Measurements from ENCODE around the gene LETM1. TPM values are rescaled to one million over a fixed set of nuclear protein-coding genes. Genes with fewer than 3 reads are reported as not detected.

Gene LETM1
- total RNA-seq, 1 experiment from 2014 or later = 63.9 TPM

DNA sequence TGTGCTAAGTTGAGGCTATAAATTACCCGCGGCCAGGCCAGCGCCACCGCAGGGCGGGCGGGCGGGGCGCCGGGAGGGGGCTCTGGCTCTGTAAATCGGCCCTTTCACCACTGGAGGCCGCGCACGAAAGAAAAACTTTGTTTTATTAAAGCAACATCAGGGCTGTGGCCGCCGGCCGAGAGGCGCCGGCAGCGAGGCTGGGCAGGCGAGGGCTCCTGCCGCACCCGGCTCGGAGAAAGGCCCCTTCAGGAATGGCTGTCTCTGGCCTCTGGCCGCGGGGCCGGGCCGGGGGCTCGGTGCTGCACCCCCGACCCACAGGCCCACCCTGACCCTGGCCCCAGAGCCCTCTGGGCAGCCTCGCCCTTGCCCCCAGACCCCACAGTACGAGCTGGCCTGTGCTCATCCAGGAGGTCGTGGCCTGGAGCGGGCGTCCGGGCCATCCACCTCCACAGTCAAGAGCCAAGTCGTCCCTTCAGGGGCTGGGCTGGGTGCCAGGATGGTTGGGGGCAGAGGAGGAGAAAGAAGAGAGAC, 92.3 kb downstream of the LETM1 start:
- CTCF ChIA-PET = interaction anchor here (1.0 kb wide), 1 partner anchor 15 kb away, joined by 3 read pairs; no protein-coding TSS in a partner anchor
- TF ChIP-seq CTCF (IDR thresholded peaks at IDR 0.05; ENCODE audit: insufficient read depth in 1 of 2, low read depth in 1 of 2, low read length in 1 of 2, severe bottlenecking in 1 of 2, unreplicated experiment in 1 of 2) = no peak
- no peaks in the 10 kb centered on the region for H3K9me3 ChIP-seq
- Mint-ChIP-seq H3K36me3 (ENCODE audit: insufficient read depth, unreplicated experiment) (peaks cover 5% of the 10 kb centered on the region), H3K27me3 (ENCODE audit: insufficient read depth, unreplicated experiment) (no peaks in the 10 kb centered on the region), H3K4me3 (ENCODE audit: unreplicated experiment) (no peak overlapping the region), H3K27ac (ENCODE audit: unreplicated experiment) (no peak overlapping the region), H3K9me3 (ENCODE audit: unreplicated experiment) (no peaks in the 10 kb centered on the region), H3K4me1 (ENCODE audit: low read depth, unreplicated experiment) (peaks cover 10% of the 10 kb centered on the region)
- no TSS peak for BruUV-seq (replicated peaks)
- H3K4me1 ChIP-seq = peaks cover 31% of the 10 kb centered on the region
- intact Hi-C loops (cut with micrococcal nuclease; ENCODE audit: unreplicated experiment) = no loop called here
- DNase-seq = no peak
- H3K27me3 ChIP-seq (replicated peaks; ENCODE audit: control insufficient read depth, insufficient read depth, low read length) = no peaks in the 10 kb centered on the region
- no peaks in the 10 kb centered on the region for H3K36me3 ChIP-seq (ENCODE audit: control insufficient read depth, insufficient read depth, low read length)
- H3K4me3 ChIP-seq (ENCODE audit: low read depth, low read length) = no peak overlapping the region
- POLR2A ChIA-PET = interaction anchor here (0.6 kb wide), 1 partner anchor 91 kb away, joined by 3 read pairs; no protein-coding TSS in a partner anchor

DNA sequence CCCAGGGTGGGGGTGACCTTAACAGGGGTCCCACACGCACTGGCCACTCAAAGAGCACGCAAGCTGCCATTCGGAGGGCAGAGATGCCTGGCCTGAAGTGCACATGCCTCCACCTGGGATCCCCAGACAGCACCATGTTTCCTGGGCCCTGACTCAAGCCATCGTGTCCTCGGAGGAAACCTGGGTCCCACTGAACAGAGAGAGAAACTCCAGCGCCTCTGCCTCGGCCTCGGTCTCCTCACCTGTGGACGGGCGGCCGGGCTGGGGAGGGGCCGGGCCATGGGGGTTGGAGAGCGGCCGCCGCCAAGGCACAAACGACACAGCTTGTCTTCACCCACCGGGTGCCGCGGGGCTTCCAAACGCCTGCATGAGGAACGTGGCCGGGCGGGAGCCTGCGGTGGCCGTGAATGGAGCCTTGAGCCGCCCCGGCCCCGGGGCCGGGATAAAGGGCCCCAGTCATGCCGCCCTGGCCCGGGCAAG, 92.8 kb downstream of the LETM1 start:
- H3K4me3 ChIP-seq (ENCODE audit: low read depth, low read length) = no peak overlapping the region
- intact Hi-C loops (cut with micrococcal nuclease; ENCODE audit: unreplicated experiment) = no loop called here
- no peaks in the 10 kb centered on the region for H3K36me3 ChIP-seq (ENCODE audit: control insufficient read depth, insufficient read depth, low read length)
- no peaks in the 10 kb centered on the region for H3K27me3 ChIP-seq (replicated peaks; ENCODE audit: control insufficient read depth, insufficient read depth, low read length)
- CTCF ChIA-PET = no interaction called here
- Mint-ChIP-seq H3K27ac (ENCODE audit: unreplicated experiment) (no peak overlapping the region), H3K27me3 (ENCODE audit: insufficient read depth, unreplicated experiment) (no peaks in the 10 kb centered on the region), H3K9me3 (ENCODE audit: unreplicated experiment) (no peaks in the 10 kb centered on the region), H3K4me1 (ENCODE audit: low read depth, unreplicated experiment) (peaks cover 6% of the 10 kb centered on the region), H3K36me3 (ENCODE audit: insufficient read depth, unreplicated experiment) (no peaks in the 10 kb centered on the region), H3K4me3 (ENCODE audit: unreplicated experiment) (no peak overlapping the region)
- TF ChIP-seq CTCF (IDR thresholded peaks at IDR 0.05; ENCODE audit: insufficient read depth in 1 of 2, low read depth in 1 of 2, low read length in 1 of 2, severe bottlenecking in 1 of 2, unreplicated experiment in 1 of 2) = no peak
- H3K4me1 ChIP-seq = peaks cover 28% of the 10 kb centered on the region
- BruUV-seq (replicated peaks) = no TSS peak
- POLR2A ChIA-PET = interaction anchor here (0.6 kb wide), 1 partner anchor 246 kb away, joined by 3 read pairs; the partner anchor contains the start of gene NELFA
- H3K9me3 ChIP-seq = no peaks in the 10 kb centered on the region
- no peak for DNase-seq

GRCh38 chr4:1762264-1763010, 93.5 kb downstream of the LETM1 start:
- Histone ChIP-seq H3K4me3 (ENCODE audit: low read depth, low read length) (no peak overlapping the region), H3K9me3 (no peaks in the 10 kb centered on the region), H3K4me1 (peaks cover 28% of the 10 kb centered on the region), H3K27me3 (replicated peaks; ENCODE audit: control insufficient read depth, insufficient read depth, low read length) (no peaks in the 10 kb centered on the region), H3K36me3 (ENCODE audit: control insufficient read depth, insufficient read depth, low read length) (no peaks in the 10 kb centered on the region)
- ChIA-PET CTCF (no interaction called here), POLR2A (interaction anchor here (0.6 kb wide), 1 partner anchor 246 kb away, joined by 3 read pairs; the partner anchor contains the start of gene NELFA)
- no peak for TF ChIP-seq CTCF (IDR thresholded peaks at IDR 0.05; ENCODE audit: insufficient read depth in 1 of 2, low read depth in 1 of 2, low read length in 1 of 2, severe bottlenecking in 1 of 2, unreplicated experiment in 1 of 2)
- H3K27me3 Mint-ChIP-seq (ENCODE audit: insufficient read depth, unreplicated experiment) = no peaks in the 10 kb centered on the region
- no peak for DNase-seq
- H3K4me1 Mint-ChIP-seq (ENCODE audit: low read depth, unreplicated experiment) = peaks cover 6% of the 10 kb centered on the region
- H3K9me3 Mint-ChIP-seq (ENCODE audit: unreplicated experiment) = no peaks in the 10 kb centered on the region
- no peak overlapping the region for H3K4me3 Mint-ChIP-seq (ENCODE audit: unreplicated experiment)
- no peak overlapping the region for H3K27ac Mint-ChIP-seq (ENCODE audit: unreplicated experiment)
- intact Hi-C loops (cut with micrococcal nuclease; ENCODE audit: unreplicated experiment) = no loop called here
- H3K36me3 Mint-ChIP-seq (ENCODE audit: insufficient read depth, unreplicated experiment) = no peaks in the 10 kb centered on the region
- no TSS peak for BruUV-seq (replicated peaks)

Other genes with a start within 250 kb of the LETM1 start
- gene FAM53A, start 171.8 kb downstream of the LETM1 start, total RNA-seq (2022) = 4.1 and 5.2 TPM in 2 replicates
- gene SLBP, start 143.8 kb downstream of the LETM1 start, total RNA-seq (2022) = 113 and 116 TPM in 2 replicates
- 36.5 and 39.0 TPM in 2 replicates for gene TMEM129, start 134.8 kb downstream of the LETM1 start, total RNA-seq (2022)
- gene TACC3, start 134.6 kb downstream of the LETM1 start, total RNA-seq (2022) = 104 and 106 TPM in 2 replicates
- 112 and 132 TPM in 2 replicates for gene FGFR3, start 62.9 kb downstream of the LETM1 start, total RNA-seq (2022)
- gene NSD2, start 15.2 kb upstream of the LETM1 start, total RNA-seq (2022) = 113 and 122 TPM in 2 replicates
- gene NELFA, start 152.8 kb upstream of the LETM1 start, total RNA-seq (2022) = 47.7 and 53.0 TPM in 2 replicates
- gene NAT8L, start 203.2 kb upstream of the LETM1 start, total RNA-seq (2022) = 6.2 and 6.6 TPM in 2 replicates